ENCODE data around the gene NUP210.

- TF ChIP-seq LEF1 (IDR thresholded peaks at IDR 0.05; ENCODE audit: borderline replicate concordance): no peak
- no peak for TF ChIP-seq SUZ12 (IDR thresholded peaks at IDR 0.05)
- no peak for TF ChIP-seq SP1 (IDR thresholded peaks at IDR 0.05)
- no peak for TF ChIP-seq FOXK2 (IDR thresholded peaks at IDR 0.05)
- no peak for TF ChIP-seq ZNF384 (IDR thresholded peaks at IDR 0.05)
Measured at GRCh38 chr3:13403213-13403819, 16.8 kb downstream of the NUP210 start.

Measured in HEK293T (cell line).